Suppressor macrophage treated with lipopolysaccharide for 4 hours (primary cell): ENCODE results near the gene DRC3.
"Not testable (repeated sequence)": the region's sequence is repeated elsewhere in the genome, so short reads cannot be mapped to it uniquely, and the experiment has no call there.

Experiments used
- DNase-seq: peaks from one replicate; pipeline ENCODE4 v3.0.0-alpha.2; 2020

Gene DRC3

DNA sequence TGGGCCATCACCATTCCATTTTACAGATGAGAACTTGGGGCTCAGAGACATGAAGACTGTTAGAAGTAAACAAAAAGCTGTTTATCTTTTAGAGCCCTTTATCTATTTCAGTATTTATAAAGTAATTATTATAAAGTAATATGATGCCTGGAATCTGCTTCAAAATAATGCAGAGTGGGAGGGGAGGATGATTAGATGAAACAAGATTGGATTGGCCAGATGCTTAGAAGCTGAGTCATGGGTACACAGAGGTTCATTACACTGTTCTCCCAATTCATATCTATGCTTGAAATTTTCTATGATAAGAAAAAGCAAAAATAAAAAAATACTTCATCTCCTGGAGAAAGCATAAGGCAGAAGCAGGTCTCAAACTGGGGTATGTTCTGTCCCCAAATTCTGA is 29.8 kb upstream of the DRC3 start:
- DNase-seq = no peak

- no peak for DNase-seq
These were observed 29.2 kb upstream of the DRC3 start for GRCh38 chr17:17943281-17943984.

- DNase-seq = no peak
These were observed 28.4 kb upstream of the DRC3 start for GRCh38 chr17:17944242-17944641.

GRCh38 chr17:17944743-17945142 is 27.9 kb upstream of the DRC3 start:
- no peak for DNase-seq

- no peak for DNase-seq
These were observed 26.6 kb upstream of the DRC3 start for GRCh38 chr17:17946093-17946492.

DNA sequence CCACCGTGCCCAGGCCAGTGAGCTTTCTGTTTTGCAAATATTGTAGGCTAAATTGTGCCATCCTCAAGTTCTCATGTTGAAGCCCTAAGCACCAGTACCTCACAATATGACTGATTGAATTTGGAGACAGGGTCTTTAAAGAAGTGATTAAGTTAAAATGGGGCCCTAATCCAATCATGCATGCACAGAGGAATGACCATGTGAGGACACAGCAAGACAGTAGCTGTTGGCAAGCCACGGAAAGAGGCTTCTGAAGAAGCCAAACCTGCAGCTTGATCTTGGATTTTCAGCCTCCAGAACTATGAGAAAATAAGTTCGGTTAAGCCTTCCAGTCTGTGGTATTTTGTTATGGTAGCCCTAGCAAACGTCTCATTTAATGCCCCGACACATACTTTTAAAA is 25.4 kb upstream of the DRC3 start:
- no peak for DNase-seq

- peak; percentile 21 for DNase-seq
These were observed 24.7 kb upstream of the DRC3 start for GRCh38 chr17:17947966-17948365.

GRCh38 chr17:17950347-17950746 is 22.3 kb upstream of the DRC3 start:
- DNase-seq = no peak

DNA sequence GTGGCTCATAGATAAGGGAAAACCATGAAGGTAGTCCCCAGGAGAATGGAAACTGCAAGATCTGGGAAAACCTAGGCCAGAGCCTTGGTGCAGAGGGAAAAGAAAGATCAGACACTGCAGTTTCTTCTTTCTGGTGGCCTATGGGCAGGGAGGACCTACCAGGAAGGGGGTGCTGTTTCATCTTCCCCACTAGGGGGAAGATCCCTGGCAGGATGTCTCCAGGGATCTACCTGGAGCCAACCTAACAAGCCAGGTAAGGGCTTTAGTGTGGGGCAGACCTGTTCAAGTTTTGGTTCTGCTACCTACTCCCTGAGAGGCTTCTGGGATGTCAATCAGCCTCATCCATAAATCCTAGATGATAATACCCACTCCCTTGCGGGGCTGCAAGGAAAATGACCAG is 21.9 kb upstream of the DRC3 start:
- DNase-seq = no peak

DNA sequence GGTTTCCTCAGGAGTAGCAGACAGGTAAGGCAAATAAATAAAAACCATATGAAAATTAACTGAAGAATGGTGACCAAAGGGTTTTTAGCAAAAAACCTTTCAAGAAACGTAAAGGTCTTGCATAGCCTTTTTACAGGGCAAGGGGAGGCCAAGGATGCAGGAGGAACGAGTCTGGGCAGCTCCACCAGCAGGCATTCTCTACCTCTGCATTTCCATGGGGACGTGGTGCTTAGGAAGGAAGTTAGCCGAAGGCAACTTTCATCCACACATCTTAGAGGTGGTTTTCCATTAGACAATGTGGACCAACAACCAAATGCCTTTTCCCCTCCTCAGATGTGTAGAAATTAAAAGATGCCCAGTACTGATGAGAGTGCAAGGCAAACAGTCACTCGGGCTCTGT is 21.1 kb upstream of the DRC3 start:
- no peak for DNase-seq

DNA sequence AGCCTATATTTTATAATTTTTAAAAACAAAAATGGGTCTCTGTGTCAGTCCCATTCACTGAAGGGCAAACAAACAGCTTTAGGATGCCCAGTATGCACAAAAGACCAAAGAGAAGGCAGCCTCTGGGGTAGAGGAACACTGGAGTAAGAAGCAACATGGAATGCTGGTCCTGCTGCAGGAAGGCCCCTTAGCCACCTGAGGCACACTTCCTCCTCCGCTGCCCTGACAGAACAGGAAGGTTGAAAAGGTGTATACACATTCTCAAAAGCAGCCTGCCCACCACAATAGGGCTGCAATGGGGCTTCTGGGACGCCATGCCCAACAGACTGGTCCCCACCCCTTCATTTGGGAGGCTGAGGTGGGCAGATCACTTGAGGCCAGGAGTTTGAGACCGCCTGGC is 20.0 kb upstream of the DRC3 start:
- DNase-seq = no peak

- DNase-seq = no peak
These were observed 18.6 kb upstream of the DRC3 start for GRCh38 chr17:17954079-17954478.

GRCh38 chr17:17955790-17956341 is 16.8 kb upstream of the DRC3 start:
- DNase-seq = not testable (repeated sequence)

DNA sequence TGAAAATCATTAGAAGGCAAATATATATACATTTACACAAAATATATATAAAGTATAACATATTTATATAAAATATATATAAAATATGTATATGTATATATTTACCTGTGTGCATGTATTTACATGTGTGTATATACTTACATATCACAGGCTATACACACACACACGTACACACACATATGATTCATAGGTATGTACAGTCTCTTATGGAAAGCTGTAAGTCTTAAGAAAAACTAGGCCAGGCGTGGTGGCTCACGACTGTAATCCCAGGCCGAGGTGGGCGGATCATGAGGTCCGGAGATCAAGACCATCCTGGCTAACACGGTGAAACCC is 15.1 kb upstream of the DRC3 start:
- no peak for DNase-seq

DNA sequence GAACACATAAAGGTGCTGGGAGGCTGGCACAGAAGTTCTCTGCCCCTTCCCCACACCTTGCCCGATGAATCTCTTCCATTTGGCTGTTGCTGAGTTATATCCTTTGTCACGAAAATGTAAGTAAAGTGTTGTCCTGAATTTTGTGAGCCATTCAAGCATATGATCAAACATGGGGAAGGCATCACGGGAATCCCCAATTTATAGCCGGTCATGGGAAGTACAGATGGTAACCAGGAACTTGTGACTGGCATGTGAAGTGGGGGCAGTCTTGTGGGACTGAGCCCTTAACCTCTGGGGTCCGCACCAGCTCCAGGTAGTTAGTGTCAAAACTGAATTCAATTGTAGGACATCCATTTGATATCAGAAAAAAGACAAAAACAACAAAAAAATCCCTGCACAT is 13.7 kb upstream of the DRC3 start:
- DNase-seq = peak; percentile 54

GRCh38 chr17:17959520-17960361 is 12.9 kb upstream of the DRC3 start:
- peak; percentile 56 for DNase-seq

DNA sequence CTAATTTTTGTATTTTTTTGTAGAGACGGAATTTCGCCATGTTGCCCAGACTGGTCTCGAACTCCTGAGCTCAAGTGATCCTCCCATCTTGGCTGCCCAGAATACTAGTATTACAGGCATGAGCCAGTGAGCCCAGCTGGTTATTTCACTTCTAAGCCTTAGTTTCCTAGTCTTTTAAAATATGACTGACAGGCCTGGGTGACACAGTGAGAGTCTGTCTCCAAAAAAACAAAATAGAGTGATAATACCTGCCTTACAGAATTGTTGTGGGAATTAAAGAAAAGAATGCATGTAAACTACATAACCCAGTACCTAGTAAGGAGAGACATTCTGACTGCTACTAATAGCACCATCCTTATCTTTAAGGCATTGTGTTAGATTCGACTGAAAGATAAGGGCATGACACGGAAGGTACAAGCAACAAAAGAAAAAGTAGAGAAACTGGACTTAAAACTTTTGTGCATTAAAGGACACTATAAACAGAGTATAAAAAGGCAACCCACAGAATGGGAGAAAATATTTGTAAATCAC is 12.1 kb upstream of the DRC3 start:
- no peak for DNase-seq

DNA sequence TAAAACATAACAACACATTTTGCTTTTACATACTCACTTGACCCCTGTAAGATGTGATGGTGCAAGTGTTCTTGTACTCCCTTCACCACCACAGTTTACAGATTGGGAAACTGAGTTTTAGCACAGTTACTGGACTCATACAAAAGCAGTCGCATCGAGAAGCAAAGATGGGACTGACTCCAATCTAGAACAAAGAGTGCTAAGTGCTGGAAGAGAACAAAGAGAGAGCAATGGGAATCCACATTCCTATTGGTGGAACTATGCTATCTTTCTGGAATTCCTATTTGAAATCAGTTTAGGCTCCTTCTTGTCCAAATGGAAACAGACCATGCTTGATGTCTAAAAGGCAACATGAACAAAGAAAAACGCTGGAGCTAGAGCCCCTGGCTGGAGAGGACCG is 9.6 kb upstream of the DRC3 start:
- DNase-seq = no peak

GRCh38 chr17:17963694-17964436 is 8.8 kb upstream of the DRC3 start:
- no peak for DNase-seq

DNA sequence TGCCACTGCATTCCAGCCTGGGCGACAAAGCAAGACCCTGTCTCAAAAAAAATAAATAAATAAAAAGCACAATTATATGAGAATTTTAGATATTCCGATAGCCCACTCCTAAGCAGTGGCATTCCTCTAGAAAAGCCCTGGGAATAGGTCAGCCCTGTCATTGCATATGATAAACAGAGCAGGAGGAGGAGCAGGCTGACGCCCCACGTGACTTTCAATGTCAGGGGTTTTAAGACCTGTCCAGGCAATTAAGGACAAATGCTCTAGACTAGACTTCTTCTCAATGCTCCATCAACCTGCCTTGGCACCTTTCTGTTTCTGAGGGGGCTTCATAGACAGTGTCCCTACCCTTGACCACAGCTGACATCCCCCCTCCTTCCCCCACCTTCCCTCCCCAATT is 8.0 kb upstream of the DRC3 start:
- DNase-seq = no peak

- no peak for DNase-seq
These were observed 7.4 kb upstream of the DRC3 start for GRCh38 chr17:17965152-17965721.

- no peak for DNase-seq
These were observed 6.3 kb upstream of the DRC3 start for GRCh38 chr17:17966399-17966798.
